Measurements from ENCODE around the gene RIT2. TPM values are rescaled to one million over a fixed set of nuclear protein-coding genes. Genes with fewer than 3 reads are reported as not detected.

Gene RIT2
- total RNA-seq, 2 donors from 2014 or later: not detected

GRCh38 chr18:42838546-42839145 is 276.8 kb downstream of the RIT2 start:
- TF ChIP-seq CTCF (IDR thresholded peaks at IDR 0.05): no peak
- no peak overlapping the region for H3K4me3 ChIP-seq
- no peak overlapping the region for H3K27ac ChIP-seq
- H3K36me3 ChIP-seq: no peaks in the 10 kb centered on the region
- no peaks in the 10 kb centered on the region for H3K4me1 ChIP-seq
- no peaks in the 10 kb centered on the region for H3K27me3 ChIP-seq
- H3K9me3 ChIP-seq: no peaks in the 10 kb centered on the region
- DNase-seq (ENCODE audit: low spot score): no peak

DNA sequence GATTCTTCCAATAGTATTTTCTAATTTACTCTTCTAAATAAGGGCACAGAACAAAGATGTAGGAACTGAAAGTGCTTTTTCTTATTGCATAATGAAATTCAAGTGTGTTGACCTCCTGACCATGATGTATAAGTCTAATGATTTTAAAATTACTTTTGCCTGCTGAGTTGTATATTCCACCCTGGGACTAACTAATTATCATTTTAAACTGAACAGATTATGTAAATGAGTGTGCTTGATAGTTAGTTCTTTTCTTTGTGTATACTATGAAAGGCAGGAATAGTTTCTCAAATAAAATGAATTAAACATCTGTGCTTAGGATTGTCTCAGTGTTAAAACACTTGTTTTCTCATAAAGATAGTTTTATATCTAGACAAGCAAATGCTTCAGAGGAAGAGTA is 284.5 kb downstream of the RIT2 start:
- Histone ChIP-seq H3K4me3 (no peak overlapping the region), H3K27me3 (no peaks in the 10 kb centered on the region), H3K4me1 (no peaks in the 10 kb centered on the region), H3K36me3 (no peaks in the 10 kb centered on the region), H3K27ac (no peak overlapping the region), H3K9me3 (no peaks in the 10 kb centered on the region)
- DNase-seq (ENCODE audit: low spot score): no peak
- no peak for TF ChIP-seq CTCF (IDR thresholded peaks at IDR 0.05)

DNA sequence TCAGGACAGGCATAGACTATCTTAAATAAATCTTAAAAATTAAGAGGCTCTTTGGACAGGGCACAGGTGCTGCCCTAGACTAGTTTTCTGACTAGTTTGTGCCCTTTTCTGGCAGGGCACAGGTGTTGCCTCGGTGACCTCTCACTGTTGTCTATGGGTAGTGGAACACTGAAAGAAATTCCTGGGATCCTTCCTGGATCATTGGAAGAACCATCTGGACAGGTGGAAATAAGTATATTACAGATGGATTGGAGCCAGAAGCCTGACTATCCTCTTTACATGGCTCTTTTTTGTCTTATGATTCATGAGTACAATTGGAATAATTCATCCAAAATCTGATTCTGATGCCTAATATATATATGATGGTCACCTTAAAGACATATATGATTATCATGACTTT is 286.6 kb downstream of the RIT2 start:
- DNase-seq (ENCODE audit: low spot score): no peak
- Histone ChIP-seq H3K9me3 (no peaks in the 10 kb centered on the region), H3K4me3 (no peak overlapping the region), H3K27ac (no peak overlapping the region), H3K27me3 (no peaks in the 10 kb centered on the region), H3K36me3 (no peaks in the 10 kb centered on the region), H3K4me1 (no peaks in the 10 kb centered on the region)
- no peak for TF ChIP-seq CTCF (IDR thresholded peaks at IDR 0.05)

DNA sequence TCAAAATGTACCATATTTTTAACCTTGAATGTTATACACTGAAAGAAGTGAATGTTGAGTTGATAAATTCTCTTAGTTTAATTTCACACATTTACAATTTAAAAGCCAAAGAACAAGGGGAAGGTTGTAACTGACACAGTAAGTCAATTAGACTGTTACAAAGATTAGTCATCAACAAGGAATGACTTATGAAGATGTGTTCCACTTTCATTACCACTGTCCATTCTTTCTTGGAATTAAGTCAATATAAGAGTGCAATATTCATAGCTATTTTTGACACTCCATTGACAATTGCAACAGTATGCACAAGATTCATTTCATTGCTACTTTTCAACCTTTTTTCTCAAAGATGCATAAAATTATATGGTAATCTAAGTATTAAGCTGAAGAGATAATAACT is 291.3 kb downstream of the RIT2 start:
- Histone ChIP-seq H3K27ac (no peak overlapping the region), H3K9me3 (no peaks in the 10 kb centered on the region), H3K4me3 (no peak overlapping the region), H3K4me1 (no peaks in the 10 kb centered on the region), H3K27me3 (no peaks in the 10 kb centered on the region), H3K36me3 (no peaks in the 10 kb centered on the region)
- no peak for DNase-seq (ENCODE audit: low spot score)
- no peak for TF ChIP-seq CTCF (IDR thresholded peaks at IDR 0.05)

DNA sequence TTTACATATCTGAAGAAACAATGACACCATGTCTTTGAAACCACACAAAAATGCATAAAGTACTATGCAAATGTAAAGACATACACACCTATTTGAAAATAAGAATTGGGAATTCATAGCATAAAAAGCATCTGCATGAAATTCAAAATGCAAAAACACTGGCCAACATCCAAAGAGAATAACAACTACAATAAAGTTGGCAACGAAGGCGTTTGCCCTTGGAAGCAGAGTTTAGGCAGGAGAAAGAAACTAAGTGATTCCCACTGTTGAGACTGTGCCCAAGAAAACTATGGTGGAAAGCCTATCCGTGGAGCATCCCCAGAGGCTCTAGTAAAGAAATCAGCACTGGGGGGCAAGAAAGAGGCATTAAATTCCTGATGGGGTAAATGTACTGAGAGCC is 292.8 kb downstream of the RIT2 start:
- Histone ChIP-seq H3K9me3 (no peaks in the 10 kb centered on the region), H3K27ac (no peak overlapping the region), H3K4me1 (no peaks in the 10 kb centered on the region), H3K27me3 (no peaks in the 10 kb centered on the region), H3K36me3 (no peaks in the 10 kb centered on the region), H3K4me3 (no peak overlapping the region)
- DNase-seq (ENCODE audit: low spot score): no peak
- TF ChIP-seq CTCF (IDR thresholded peaks at IDR 0.05): no peak

DNA sequence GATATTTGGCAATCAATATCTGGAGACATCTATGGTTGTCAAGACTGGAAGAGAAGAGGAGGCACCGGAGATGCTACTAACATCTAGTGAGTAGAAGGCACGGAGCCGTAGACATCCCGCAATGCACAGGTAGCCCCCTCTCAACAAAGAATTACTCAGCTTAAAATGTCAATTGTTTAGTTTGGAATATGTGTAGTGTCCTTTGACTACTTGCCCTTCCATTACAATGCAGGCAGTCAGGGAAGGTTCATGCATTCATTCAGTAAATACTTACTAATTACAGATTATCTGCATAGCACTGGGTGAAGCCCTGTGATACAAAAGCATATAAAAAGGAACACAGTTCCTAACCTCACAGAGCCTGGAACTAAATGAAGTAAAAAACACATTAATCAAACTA is 294.0 kb downstream of the RIT2 start:
- Histone ChIP-seq H3K27ac (no peak overlapping the region), H3K4me3 (no peak overlapping the region), H3K4me1 (no peaks in the 10 kb centered on the region), H3K36me3 (no peaks in the 10 kb centered on the region), H3K9me3 (no peaks in the 10 kb centered on the region), H3K27me3 (no peaks in the 10 kb centered on the region)
- no peak for DNase-seq (ENCODE audit: low spot score)
- TF ChIP-seq CTCF (IDR thresholded peaks at IDR 0.05): no peak
